NT2/D1 (cell line): ENCODE results near the gene LRRC8B.

Experiments
- YY1 ChIP-seq: IDR thresholded peaks from 2 replicates; pipeline ENCODE4 v1.6.1; 2011; ENCODE audit not compliant: insufficient read length, insufficient read depth
- ZNF274 ChIP-seq: IDR thresholded peaks from 2 replicates; pipeline ENCODE4 v1.6.1; 2011; ENCODE audit warnings: mild to moderate bottlenecking, low read depth, low read length

GRCh38 chr1:89525169-89525855, 683 bp downstream of the LRRC8B start:
- no peak for TF ChIP-seq YY1
- TF ChIP-seq ZNF274, result no peak
